ENCODE measurements around the gene SNAP47.

Gene SNAP47

GRCh38 chr1:227747382-227747781 is 12.1 kb downstream of the SNAP47 start:
- DNase-seq: no peak
- Histone ChIP-seq H3K9me3 (no peaks in the 10 kb centered on the region), H3K4me1 (no peaks in the 10 kb centered on the region), H3K4me3 (ENCODE audit: low read depth, low read length) (no peak overlapping the region), H3K27me3 (no peaks in the 10 kb centered on the region), H3K36me3 (peaks cover 6% of the 10 kb centered on the region)
- no peak for TF ChIP-seq CTCF (IDR thresholded peaks at IDR 0.05; ENCODE audit: low read depth, low read length)

- TF ChIP-seq CTCF (IDR thresholded peaks at IDR 0.05; ENCODE audit: low read depth, low read length): no peak
Observed at GRCh38 chr1:227747948-227748495, 12.8 kb downstream of the SNAP47 start.

GRCh38 chr1:227748496-227749182 is 13.4 kb downstream of the SNAP47 start:
- Histone ChIP-seq H3K36me3 (peaks cover 11% of the 10 kb centered on the region), H3K9me3 (no peaks in the 10 kb centered on the region), H3K4me3 (ENCODE audit: low read depth, low read length) (no peak overlapping the region), H3K4me1 (no peaks in the 10 kb centered on the region), H3K27me3 (no peaks in the 10 kb centered on the region)
- DNase-seq: no peak
- no peak for TF ChIP-seq CTCF (IDR thresholded peaks at IDR 0.05; ENCODE audit: low read depth, low read length)

More at GRCh38 chr1:227747948-227748495, 12.8 kb downstream of the SNAP47 start:
- no peak for DNase-seq
- Histone ChIP-seq H3K36me3 (peaks cover 6% of the 10 kb centered on the region), H3K9me3 (no peaks in the 10 kb centered on the region), H3K27me3 (no peaks in the 10 kb centered on the region), H3K4me3 (ENCODE audit: low read depth, low read length) (no peak overlapping the region), H3K4me1 (no peaks in the 10 kb centered on the region)

GRCh38 chr1:227749225-227749624 is 14.0 kb downstream of the SNAP47 start:
- no peaks in the 10 kb centered on the region for H3K4me1 ChIP-seq
- no peak for TF ChIP-seq CTCF (IDR thresholded peaks at IDR 0.05; ENCODE audit: low read depth, low read length)

GRCh38 chr1:227749916-227750710 is 14.9 kb downstream of the SNAP47 start:
- Histone ChIP-seq H3K9me3 (no peaks in the 10 kb centered on the region), H3K27me3 (no peaks in the 10 kb centered on the region), H3K4me3 (ENCODE audit: low read depth, low read length) (no peak overlapping the region), H3K36me3 (peaks cover 12% of the 10 kb centered on the region), H3K4me1 (no peaks in the 10 kb centered on the region)
- no peak for DNase-seq
- no peak for TF ChIP-seq CTCF (IDR thresholded peaks at IDR 0.05; ENCODE audit: low read depth, low read length)

More at GRCh38 chr1:227749225-227749624, 14.0 kb downstream of the SNAP47 start:
- no peak for DNase-seq
- no peaks in the 10 kb centered on the region for H3K27me3 ChIP-seq
- no peak overlapping the region for H3K4me3 ChIP-seq (ENCODE audit: low read depth, low read length)
- no peaks in the 10 kb centered on the region for H3K9me3 ChIP-seq
- H3K36me3 ChIP-seq: peaks cover 12% of the 10 kb centered on the region
